GM19025 (cell line): ENCODE data around the gene MZB1.
"Not testable (repeated sequence)": the region's sequence is repeated elsewhere in the genome, so short reads cannot be mapped to it uniquely, and the experiment has no call there.

ENCODE experiments used
- ATAC-seq: cut with Tn5 transposase; IDR thresholded peaks from one replicate; pipeline ENCODE4 v1.9.1; 2021; ENCODE audit warnings: mild to moderate bottlenecking, low read depth, moderate library complexity; ENCODE audit not compliant: unreplicated experiment

The MZB1 gene

DNA sequence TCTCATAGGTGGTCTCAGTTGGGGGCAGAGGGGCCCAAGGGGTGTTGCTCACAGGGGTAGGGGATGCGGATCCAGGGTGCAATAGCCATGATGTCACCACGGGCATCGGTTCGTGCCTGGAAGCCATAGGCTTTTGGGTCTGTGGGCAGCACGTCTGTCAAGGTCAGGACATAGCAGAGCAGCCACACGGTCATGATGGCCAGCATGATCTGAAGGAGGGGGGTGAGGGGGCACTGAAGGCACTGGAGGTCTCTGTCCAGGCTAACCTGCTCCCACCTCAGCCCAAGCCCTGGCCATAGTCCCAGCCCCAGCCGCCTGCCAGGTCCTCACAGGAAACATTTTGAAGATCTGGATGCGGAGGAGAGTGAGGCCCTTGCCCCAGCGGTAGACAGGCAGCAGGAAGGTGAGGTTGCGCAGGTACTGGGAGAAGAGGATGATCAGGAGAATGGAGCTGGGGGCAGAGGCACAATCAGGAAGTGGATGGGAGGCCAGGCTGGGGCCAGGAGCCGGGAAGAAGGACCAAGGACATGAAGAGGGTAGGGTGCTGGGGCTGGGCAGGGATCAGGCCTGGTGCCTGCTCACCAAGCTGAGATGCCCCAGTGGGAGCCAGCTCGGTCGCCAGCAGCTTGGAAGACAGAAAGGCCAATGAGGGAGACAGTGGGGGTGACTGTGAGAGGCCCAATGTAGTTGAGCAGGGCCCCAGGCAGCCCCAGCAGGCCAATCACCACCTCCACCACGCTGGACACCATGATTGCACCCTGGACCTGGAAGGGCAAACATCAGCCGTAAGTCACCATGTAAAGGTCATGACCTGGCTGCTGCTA lies 9.9 kb downstream of the MZB1 start:
- no peak for ATAC-seq

DNA sequence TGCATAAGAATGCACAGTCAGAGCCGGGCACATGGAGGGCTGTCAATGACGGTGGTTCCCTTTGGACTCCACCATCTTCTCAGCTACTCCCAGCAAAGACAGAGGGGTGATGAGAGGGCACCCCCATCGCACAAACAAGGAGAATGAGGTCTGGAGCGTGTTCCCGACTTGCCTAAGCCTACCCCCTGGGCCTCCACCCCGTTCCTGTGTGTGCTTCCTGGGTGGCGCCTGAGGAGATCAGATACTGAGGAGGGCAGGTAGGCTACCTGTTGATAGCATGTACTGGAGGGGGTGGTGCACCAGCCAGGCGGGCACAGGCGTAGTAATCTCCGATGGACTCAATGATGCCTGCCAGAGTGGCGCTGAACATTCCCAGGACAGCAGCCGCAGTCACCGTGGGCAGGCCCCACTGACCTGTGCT lies 10.8 kb downstream of the MZB1 start:
- ATAC-seq, result no peak

DNA sequence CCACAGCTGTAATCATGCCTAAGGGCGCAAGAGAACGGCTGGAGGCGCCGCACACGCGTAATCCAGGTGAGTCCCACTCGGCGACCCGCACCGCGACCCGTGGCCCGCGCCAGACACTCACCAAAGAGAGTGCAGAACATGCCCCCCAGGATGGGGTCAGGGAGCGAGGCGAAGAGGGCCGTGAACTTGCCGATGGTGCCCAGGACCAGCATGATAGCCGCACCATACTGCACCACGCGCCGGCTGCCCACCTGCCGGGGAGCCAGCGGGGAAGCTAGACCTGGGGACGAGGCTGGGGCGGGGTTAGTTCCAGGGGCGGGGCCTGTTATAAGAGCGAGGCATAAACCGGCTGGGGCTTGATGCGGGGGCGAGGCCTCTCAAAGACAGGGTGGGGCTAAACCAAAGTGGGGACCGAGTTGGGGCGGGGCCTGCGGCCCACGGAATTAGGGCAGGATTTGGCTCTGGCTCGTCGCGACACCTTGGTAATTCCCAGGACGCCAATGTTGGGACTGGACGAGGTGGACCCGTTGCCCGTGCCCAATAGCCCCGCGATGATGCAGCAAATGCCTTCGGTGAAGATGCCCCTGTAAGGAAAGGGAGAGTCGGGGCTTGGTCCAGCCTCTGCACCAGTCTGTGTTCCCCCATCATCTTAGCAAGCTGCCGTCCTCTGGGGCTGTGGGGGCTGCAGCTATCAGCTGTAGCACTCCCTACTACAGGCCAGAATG lies 11.4 kb downstream of the MZB1 start:
- ATAC-seq, result no peak

DNA sequence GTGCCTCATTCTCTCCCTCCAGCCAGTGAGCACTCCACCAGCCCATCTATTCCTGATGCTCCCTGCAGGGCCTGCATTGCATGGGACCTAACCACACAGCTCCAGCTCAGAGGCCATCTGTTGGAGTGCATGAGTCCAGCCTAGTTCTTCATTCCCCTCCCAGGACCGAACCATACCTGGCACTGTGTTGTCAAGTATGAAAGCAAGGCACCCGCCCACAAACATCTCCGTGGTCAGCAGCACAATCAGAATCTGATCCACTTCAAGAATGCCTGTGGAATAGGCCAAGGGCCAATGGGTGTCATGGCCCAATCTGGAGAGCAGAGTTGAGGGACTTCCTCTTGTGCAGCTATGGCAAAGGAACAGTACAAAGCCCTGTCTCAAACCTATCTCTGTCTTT lies 12.5 kb downstream of the MZB1 start:
- no peak for ATAC-seq

DNA sequence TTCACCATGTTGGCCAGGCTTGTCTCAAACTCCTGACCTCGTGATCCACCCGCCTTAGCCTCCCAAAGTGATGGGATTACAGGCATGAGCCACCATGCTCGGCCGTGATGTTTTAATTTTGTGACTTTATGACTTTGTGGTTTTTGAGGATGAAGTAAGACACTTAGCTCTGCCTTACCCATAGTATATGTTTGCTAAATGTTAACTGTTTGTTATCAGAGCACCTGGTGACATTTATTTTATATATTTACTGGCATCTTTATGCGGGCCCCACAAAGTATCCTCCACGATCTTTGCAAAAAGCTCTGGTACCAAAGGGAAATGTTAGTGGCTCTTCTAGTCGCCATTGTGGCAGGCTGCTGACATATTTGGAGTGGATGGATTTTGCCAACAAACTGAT lies 13.3 kb downstream of the MZB1 start:
- ATAC-seq, result no peak

DNA sequence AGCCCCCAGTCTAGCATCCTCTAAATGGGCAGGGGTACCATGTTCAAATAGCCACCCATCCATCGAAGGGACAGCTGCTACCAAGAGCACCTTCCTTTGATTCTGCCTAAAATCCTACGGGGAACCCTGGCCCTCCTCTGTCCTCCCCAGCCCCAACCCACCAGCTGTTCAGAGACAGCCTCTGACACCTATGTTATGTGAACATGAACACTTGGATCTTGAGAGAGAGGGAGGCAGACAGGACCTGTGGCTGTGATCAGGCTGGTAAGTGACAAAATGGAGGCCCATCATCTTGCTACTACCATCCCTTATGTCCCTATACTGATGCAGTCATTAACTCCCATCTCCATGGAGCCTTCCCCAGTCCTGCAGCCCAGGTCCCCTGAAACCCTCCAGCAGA lies 14.8 kb downstream of the MZB1 start:
- no peak for ATAC-seq

DNA sequence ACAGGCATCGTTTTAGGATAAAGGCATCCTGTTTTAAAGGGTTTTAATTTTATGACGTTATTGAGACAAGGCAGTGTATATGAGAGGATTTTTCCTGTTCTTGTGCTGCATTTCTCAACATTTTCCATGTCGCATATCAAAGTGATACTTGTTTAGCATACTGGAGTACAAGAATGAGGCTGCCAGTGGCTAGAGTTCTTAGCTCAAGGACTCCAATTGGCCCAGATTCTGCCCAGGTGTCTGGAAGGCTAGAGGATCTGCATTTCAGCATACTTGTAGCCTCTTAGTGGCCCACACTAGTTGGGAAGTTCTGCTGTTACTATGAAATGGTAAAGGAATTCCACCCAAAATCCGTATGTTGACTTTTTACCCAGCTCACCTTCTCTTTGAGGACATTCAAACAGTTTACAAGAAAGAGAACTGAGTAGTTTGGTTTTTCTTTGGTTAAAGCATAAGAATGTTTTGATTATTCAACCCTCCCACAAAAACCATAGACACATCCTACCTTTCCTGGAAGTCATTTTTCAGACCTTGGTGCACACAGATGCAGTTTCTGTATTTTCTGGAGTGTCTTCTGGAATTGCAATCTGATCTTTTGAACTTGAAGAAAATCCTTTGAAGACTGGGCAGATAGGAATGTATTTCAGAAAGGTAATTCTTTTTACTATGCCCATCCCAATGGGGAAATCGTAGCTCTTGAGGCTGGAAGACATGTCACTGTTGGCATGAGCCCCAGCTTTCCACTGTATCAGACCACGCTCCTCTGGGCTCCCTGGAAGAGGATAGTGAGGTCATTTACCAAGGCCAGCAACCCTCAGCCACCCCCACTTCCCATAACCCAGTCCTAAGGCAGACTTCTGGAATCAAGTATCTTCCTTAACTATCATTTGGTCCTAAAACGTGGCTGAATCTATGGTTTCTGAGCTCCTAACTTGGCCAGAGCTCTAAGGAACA lies 18.0 kb downstream of the MZB1 start:
- no peak for ATAC-seq

DNA sequence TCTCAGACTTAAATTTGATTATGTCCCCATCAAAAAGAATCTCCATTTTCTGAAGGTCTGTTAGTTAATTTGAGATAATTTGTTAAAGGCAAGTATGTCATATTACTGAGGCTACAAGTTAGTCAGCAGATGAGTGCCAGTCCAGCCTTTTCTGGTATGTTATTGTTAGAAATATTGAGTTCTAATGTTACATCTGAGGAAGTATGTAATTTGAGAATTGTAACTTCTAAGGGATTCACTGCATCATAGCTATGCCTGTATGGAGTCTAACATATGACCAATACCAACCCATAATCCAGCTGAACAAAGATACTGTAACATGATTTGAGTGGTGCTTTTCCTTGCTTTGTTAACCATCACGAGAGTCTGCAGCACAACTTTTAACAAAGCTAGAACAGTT lies 20.5 kb downstream of the MZB1 start:
- no peak for ATAC-seq

DNA sequence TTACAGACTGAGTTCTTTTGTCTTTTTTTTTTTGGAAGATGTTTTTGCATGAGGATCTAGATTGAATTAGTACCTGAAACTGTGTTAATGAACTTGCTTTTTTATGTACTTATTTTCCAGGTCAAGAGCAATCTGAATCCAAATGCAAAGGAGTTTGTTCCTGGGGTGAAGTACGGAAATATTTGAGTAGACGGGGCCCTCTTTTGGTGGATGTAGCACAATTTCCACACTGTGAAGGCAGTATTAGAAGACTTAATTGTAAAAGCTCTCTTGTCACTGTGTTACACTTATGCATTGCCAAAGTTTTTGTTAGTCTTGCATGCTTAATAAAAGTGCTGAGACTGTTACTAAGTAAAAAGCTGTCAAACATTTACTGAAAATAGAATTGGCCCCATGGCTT lies 21.1 kb downstream of the MZB1 start:
- ATAC-seq, result no peak

DNA sequence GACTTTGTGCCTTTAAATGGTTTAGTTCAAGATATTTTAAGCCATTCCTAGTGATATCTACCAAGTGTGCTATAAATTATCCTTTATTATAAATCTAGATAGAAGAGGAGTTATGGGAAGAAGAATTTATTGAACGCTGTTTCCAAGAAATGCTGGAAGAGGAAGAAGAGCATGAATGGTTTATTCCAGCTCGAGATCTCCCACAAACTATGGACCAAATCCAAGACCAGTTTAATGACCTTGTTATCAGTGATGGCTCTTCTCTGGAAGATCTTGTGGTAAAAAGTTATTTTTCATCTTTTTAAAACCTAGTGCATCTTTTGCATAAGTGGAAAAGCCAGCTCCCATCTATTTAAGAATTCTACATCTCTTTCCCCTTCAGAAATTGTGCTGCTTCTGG lies 25.2 kb downstream of the MZB1 start:
- ATAC-seq, result no peak

DNA sequence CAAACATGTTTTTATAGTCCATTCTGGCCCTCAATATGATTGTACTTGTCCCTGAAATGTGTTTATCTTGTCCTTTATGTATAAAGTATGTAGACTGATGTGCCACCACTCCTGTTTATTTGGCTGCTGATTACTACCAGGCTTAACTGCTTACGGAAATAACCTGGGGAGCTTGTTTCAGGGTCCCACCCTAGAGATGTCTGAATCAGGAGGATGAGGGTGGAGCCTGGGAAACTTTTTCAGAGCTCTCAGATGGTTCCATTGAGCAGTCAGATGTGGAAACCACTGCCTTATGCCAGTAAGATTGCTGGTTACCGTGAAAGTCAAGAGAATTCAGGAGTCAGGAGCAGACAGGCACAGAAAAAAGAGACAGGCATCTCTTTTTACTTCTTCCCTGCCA lies 25.8 kb downstream of the MZB1 start:
- no peak for ATAC-seq

DNA sequence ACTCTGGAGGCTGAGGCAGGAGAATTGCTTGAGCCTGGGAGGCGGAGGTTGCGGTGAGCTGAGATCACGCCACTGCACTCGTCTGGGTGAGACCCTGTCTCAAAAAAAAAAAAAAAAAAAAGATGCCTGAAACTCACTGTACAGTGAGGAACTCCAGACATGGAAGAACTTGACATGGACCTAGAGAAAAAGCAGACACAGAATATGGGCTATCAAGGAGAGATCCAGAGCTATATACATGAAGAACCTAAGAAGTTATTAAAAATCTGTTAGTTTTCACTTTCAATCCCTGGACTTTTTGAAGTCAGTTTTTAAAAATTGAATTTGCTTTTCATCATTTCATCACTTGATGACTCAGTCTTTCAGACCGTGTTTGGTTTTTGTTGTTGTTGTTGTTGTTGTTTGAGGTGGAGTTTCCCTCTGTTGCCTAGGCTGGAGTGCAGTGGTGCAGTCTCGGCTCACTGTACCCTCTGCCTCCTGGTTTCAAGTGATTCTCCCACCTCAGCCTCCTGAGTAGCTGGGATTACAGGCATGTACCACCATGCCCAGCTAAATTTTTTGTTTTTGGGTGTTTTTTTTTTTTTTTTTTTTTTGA lies 27.8 kb downstream of the MZB1 start:
- ATAC-seq, result no peak

DNA sequence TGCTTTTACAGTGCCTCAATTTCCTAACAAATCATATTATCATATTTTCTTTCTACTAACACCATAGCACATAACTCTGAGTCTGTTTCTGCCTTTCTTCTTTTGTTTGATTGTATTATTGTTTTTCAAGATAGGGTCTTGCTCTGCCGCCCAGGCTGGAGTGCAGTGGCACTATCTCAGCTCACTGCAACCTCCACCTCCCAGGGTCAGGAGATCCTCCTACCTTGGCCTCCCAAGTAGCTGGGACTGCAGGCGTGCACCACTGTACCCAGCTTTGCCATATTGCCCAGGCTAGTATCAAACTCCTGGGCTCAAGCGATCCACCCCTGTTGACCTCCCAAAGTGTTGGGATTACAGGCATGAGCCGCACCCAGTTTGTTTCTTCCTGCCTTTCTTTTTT lies 29.3 kb downstream of the MZB1 start:
- no peak for ATAC-seq

DNA sequence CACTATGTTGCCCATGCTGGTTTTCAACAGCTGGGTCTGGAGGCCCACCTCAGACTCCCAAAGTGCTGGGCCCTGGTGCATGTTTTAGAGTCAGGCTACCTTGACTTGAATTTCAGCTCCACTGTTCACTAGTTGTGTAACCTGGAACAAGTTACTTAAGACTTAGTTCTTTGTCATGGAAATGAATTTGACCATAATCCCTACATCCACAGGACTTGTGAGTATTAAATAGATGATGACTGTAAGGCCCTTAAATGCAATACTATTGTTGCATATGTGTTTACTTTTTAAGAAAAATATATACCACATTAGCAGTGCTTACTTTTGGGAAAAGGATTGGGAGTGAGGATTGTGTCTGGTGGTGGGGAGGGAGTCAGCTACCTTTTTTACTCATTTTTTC lies 31.6 kb downstream of the MZB1 start:
- no peak for ATAC-seq

DNA sequence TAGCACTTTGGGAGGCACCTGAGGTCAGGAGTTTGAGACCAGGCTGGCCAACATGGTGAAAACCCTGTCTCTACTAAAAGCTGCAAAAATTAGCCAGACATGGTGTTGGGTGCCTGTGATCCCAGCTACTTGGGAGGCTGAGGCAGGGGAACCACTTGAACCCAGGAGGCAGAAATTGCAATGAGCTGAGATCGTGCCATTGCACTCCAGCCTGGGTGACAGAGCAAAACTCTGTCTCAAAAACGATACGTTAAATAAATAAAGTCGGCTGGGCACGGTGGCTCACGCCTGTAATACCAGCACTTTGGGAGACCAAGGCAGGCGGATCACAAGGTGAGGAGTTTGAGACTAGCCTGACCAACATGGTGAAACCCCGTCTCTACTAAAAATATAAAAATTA lies 33.8 kb downstream of the MZB1 start:
- ATAC-seq, result not testable (repeated sequence)

DNA sequence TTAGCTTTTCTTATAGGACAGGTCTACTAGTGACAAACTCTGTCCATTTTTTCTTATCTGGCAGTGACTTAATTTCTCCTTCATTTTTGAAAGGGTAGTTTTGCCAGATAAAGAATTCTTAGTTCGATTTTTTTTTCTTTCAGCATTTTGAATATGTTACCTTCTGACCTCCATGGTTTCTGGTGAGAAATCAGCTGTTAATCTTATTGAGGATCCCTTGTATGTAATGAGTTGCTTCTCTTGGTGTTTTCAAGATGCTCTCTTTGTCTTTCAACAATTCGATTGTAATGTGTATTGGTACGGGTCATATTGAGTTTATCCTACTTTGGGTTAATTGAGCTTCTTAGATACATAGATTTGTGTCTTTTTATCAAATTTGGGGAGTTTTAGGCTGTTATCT lies 35.5 kb downstream of the MZB1 start:
- ATAC-seq, result no peak

DNA sequence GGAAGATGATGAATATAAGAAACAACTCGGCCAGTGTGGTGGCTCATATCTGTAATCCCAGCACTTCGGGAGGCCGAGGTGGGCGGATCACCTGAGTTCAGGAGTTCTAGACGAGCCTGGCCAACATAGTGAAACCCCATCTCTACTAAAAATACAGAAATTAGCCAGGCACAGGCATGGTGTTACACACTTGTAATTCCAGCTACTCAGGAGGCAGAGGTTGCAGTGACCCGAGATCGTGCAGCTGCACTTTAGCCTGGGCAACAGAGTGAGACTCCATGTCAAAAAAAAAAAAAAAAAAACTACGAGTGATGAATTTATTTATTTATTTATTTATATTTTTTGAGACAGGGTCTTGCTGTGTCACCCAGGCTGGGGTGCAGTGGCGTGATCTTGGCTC lies 41.9 kb downstream of the MZB1 start:
- ATAC-seq, result not testable (repeated sequence)

DNA sequence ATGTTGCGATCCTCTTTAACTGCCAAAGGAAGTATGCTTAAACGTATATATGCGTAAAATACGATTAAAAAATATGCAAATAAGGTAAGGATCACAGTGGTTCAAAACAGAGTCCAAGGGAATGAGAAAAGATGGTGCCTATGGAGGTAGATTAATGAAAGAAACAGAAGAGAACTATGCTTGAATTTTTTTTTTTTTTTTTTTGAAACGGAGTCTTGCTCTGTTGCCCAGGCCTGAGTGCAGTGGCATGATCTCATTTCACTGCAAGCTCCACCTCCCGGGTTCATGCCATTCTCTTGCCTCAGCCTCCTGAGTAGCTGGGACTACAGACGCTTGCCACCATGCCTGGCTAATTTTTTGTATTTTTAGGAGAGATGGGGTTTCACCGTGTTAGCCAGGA lies 44.3 kb downstream of the MZB1 start:
- not testable (repeated sequence) for ATAC-seq

DNA sequence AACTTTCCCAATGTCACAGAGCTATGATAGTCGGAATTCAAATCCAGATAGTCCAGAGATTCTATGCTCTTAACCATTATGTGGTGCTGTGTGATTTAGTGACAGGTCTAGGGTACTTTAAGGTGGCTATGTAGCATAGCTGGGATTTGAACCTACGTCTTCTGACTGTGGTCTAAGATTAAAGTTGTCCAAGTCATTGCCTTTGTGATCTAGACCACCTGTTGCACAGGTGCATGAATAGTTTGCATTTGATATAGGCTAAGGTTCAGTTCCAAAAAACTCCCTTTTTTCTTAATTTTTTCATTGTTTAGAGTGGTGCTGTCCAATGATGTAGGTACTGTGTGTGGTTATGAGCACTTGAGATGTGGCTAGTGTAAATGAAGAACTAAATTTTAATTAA lies 45.5 kb downstream of the MZB1 start:
- no peak for ATAC-seq

DNA sequence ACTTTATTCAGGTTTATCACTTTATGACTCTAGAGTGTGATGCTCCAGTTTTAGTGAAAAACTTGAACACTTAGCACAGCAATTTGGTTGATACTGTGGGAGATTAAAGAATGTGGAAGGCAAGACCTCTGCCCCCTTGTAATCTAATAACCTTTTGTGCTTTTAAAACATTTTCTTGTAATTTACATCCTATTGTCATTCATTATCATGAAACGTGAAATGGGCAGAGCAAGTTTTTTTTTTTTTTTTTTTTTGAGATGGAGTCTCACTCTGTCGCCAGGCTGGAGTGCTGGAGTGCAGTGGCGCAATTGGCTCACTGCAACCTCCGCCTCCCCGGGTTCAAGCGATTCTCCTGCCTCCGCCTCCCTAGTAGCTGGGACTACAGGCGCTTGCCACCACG lies 46.2 kb downstream of the MZB1 start:
- no peak for ATAC-seq

DNA sequence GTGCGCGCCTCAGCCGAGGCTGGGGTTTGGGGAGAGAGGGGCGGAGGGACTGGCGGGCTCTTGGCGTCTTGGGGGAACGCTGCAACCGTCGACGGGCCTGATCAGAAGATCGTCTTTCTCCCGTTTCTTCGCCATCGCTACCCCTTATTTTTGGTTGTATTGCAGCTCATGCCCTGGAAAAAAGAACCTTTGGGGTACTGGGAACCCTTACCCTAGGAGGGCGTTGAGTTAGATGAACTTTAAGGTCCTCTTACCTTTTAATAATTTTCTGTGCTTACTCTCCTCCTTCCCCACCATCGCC lies 47.3 kb downstream of the MZB1 start:
- ATAC-seq, result peak; percentile 32
